Posterior vena cava (tissue), 2 donors: ENCODE measurements around the gene UGT1A7. TPM values are rescaled to one million over a fixed set of nuclear protein-coding genes. Genes with fewer than 3 reads are reported as not detected.

Source experiments
- DNase-seq: peaks from one replicate; pipeline ENCODE4 v3.0.0-alpha.2; 2020; ENCODE audit warnings: low spot score
- intact Hi-C, 2 donors: fragments of 100-400 bp; cut with DNase I; formaldehyde crosslinking; loops; one replicate each; pipeline versions ENCODE4 v1.14.1 to v1.14.2; 2022 to 2023
- total RNA-seq, 2 donors: library from RNA; stranded (reverse); fragmentation: NEBNext Ultra II Directional; extraction: Animal tissue kit (Norgen Biotek cat#: 25700); gene quantifications; one replicate each; pipeline ENCODE4 v1.2.1, GENCODE V29; 2021
- donor health status: DM: yes; HTN: yes; CAD: no.
- donor health status: DM: yes; HTN: yes; CAD: no.

The UGT1A7 gene
- total RNA-seq, 2 donors from 2014 or later, result not detected

- peak; percentile 53 for DNase-seq
- intact Hi-C loops, result loop anchor here in 1 of 2 donors (10.0 kb wide), 1 partner anchor 163 kb away; no protein-coding TSS in a partner anchor
These were observed 125.6 kb downstream of the UGT1A7 start for GRCh38 chr2:233807215-233807865.

DNA sequence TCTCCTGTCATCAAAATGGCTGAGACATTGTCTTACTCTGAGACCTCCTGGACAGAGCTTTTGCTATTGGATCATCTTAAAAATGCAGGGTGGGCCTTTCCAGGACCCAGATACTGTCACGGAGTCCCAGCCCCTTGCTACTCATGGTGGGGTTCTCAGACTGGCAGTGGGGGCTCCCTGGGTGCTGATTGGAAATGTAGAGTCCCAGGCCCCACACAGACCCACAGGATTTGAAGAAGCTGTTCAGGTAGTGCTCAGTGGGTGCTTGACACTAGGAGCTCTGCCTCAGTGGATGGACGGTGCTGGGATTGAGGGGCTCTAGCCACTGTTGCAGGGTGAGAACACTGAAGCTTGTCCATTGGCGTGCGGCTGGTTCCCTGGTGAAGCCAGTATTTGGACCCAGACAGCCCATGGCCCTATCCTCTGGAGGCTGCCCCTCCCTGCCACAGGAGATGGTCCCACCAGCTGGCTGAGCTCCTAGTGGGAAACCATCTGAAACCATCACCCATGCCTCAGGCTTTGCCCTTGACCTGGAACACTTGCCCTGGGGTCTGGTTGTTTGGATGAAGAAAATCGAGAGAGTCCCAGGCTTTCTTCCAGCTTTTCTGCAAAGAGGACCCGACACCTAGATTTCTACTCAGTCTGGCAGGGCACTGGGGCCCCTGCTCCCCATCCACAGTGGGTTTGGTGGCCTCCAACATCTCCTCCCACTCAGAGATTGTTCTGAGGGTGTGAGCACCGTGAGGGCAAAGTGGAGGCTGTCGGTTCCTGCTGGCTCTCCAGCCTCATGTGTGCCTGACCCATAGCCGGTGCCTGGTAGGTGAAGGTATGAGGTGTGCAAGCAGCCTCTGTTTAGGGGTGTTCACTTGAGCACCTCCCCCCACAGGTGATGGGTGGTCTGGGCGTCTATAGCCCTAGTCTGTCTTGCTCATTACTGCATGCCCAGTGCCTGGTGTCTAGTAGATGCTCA, 126.5 kb downstream of the UGT1A7 start:
- peak; percentile 64 for DNase-seq
- intact Hi-C loops, result loop anchor here in 1 of 2 donors (10.0 kb wide), 1 partner anchor 163 kb away; no protein-coding TSS in a partner anchor

DNA sequence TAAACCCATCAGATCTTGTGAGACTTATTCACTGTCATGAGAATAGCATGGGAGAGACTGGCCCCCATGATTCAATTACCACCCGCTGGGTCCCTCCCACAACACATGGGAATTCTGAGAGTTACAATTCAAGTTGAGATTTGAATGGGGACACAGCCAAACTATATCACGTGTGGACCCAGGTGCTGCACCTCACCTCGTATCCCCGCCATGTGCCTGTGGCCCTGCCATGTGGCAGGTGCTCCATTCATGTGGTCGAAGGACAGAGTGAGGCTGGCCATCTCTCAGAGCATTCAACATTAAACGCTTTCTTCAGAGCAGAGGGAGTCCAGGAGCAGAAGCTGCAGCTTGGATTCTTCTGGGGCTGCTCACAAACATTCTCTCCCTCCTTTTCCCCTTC, 128.7 kb downstream of the UGT1A7 start:
- peak; percentile 25 for DNase-seq
- intact Hi-C loops, result no loop called here

DNA sequence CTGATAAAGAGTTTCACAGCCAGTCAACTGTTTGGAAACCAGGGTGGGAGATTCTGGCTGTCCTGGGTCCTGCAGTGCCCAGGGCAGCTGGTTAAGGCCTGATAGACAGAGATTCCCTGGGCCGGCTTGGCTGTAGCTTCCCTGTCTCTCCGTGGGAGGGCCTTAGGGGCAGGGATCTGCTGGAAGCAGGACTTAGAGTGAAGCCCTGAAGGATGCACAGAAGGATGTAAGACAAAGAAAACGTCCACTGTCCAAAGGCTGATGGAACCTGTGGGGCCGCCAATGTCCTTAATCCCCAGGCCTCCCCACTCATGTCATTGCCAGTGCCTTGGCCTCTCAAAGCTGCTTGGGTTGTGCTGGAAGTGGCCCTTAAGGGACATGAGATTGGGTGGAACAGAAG, 129.4 kb downstream of the UGT1A7 start:
- intact Hi-C loops, result no loop called here
- peak; percentile 26 for DNase-seq

- intact Hi-C loops, result no loop called here
- peak; percentile 53 for DNase-seq
These were observed 130.0 kb downstream of the UGT1A7 start for GRCh38 chr2:233811732-233812131.

- peak; percentile 50 for DNase-seq
- intact Hi-C loops, result no loop called here
These were observed 131.7 kb downstream of the UGT1A7 start for GRCh38 chr2:233813236-233814055.

GRCh38 chr2:233814056-233814835, 132.5 kb downstream of the UGT1A7 start:
- intact Hi-C loops, result no loop called here
- peak; percentile 20 for DNase-seq

GRCh38 chr2:233815861-233816260, 134.2 kb downstream of the UGT1A7 start:
- DNase-seq, result no peak
- intact Hi-C loops, result no loop called here

GRCh38 chr2:233816334-233816733, 134.6 kb downstream of the UGT1A7 start:
- intact Hi-C loops, result no loop called here
- DNase-seq, result peak; percentile 16

DNA sequence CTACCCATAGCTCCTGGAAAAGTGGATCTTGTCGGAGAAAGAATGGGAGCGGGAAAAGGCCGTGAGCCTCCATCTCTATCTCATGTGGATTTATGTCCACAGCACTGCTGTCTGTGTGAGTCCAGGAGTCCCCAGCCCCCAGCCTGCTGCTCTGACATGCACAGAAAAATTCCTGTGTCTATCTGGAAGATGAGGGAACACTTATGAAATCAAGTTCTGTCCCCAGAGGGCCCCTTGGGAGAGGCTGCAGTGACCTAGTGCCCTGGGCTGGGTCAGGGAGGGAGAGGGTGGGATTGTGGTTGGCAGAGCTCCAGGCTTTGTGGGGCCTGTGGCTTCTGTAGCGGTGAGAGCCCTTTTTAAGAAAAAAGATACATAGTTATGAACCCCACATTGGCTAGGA, 135.1 kb downstream of the UGT1A7 start:
- intact Hi-C loops, result no loop called here
- peak; percentile 53 for DNase-seq

DNA sequence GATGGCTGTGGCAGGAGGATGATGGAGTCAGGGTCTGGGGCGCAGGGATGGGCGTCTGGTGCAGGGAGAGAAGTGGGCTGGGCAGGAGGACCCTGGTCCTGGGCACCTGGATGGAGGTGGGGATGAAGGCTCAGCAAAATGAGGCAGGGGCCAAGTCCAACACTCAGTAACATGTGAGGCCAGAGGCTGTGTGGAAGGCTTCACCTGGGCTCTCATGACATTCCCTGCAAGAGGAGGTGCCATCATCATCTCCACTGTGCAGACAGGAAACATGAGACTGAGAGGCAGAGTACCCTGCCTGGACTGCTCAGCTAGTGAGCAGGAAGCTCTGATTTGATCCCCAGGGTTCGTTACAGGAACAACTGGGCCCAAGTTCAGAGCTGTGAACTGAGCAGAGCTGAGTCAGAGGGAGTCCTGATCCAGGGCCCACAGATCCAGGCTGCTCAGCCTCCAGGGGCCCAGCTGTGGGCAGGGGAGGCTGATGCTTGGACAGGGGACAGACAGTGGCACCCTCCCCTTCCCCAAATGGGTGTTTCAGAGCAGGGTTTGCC, 135.7 kb downstream of the UGT1A7 start:
- intact Hi-C loops, result no loop called here
- DNase-seq, result peak; percentile 48

DNA sequence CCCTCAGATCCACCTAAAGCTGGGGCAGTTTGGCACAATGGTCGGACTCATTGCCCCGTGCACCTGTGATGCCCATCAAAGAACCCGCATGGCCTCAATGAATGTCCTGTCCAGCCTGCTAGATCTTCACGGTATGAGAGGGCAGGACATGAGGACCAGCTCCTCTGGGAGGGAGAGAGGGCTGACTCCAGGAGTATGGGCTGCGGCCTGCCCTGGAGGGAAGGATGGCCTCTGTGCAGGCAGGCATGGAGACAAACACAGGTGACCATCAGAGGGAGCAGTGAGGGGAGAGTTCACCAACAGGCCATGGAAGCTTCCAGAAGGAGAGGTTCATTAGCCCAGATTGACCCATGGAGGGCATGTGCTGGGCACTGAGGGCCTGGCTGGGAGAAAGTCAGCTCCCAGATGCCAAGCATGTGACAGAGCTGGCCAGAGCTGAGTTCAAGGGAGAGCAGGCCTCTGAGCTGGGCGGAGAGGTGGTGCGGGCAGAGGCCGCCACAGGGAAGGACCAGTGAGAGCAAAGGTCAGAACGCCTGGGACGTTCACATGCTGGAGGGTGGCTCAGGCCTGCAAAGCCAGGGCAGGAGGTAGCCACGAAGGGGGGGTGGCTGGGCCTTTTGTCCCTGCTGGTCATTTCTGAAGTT, 136.4 kb downstream of the UGT1A7 start:
- DNase-seq, result peak; percentile 74
- intact Hi-C loops, result no loop called here

DNA sequence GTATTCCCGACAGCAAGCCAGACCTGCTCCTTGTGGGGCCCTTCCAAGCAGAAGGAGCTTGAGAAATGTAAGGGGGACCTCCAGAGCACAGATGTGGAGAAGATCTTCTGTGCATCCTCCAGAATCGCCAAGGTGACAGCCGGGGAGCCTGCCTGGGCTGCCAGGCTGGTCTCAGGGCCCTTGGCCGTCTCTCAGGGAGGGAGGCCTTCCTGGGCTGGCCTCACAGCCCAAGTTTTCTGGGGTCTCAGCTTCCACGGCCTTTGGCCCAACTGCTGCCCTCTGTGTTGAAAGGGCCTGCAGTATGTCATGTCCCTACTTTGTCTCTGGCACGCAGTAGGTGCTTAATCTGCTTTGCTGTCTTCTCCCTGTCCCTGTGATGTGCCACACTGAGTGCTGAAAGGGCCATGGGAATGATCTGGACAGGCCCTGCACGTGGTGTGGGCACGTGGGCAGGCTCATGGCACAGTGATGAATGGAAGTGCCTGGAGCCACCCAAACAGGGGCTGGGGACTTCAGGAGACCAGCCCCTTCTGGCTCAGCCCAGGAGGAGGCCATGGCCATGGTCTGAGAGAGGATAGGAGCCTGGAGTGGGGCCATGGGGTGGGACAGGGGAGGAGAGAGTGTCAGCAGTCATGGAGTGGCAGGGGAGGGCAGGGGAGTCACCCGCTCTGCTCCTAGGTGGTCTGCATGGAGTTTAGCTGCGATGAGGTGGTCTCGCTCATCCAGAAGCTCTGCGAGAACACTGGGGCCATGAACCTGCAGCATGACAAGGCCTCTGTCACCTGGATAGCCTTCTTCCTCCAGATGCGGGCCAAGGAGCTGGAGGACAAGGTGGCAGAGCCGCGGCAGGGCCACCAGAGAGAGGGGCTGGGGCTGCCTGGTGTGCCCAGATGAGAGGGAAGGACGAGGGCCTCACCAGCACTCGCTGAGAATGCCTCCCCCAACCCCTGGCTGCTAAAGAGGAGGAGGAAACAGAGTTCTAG, 137.2 kb downstream of the UGT1A7 start:
- DNase-seq, result peak; percentile 79
- intact Hi-C loops, result no loop called here

- intact Hi-C loops, result loop anchor here in 1 of 2 donors (5.0 kb wide), 1 partner anchor 1687 kb away; no protein-coding TSS in a partner anchor
- DNase-seq, result peak; percentile 76
These were observed 138.4 kb downstream of the UGT1A7 start for GRCh38 chr2:233819884-233820773.

DNA sequence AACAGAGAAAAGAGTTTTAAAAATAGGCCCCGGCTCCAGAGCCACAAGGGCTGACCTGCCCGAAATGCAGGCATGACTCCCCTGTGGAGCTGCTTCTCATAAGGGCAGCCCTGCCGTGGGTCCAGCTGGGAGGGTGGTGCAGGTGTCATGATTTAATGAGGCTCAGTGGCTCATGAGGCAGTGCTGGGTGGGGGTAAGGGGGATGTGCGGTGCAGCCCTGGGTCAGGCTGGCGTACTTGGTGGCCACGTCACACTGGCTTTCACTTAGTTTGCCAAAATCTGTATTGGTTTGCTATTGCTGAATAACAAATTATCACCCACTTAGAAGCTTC, 139.0 kb downstream of the UGT1A7 start:
- DNase-seq, result peak; percentile 54
- intact Hi-C loops, result loop anchor here in 1 of 2 donors (5.0 kb wide), 1 partner anchor 1687 kb away; no protein-coding TSS in a partner anchor

DNA sequence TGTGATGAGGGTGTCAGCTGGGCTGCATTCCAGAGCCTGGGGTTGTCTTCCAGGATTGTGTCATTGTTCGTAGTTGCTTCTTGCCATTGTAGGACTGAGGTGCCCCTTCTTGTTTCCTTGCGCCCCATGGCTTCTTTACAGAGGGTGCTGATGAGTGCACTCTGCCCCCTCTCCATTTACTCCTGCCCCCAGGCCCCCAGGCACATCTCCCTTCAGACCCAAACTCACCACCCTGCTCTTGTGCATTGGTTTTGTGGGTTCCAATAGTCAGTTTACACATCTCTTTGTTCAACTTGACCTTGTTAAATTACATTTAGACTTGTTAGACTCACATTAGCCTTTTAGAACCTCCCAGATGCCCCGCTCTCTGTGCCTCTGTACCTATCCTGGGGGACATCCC, 139.5 kb downstream of the UGT1A7 start:
- intact Hi-C loops, result loop anchor here in 1 of 2 donors (5.0 kb wide), 1 partner anchor 1686 kb away; no protein-coding TSS in a partner anchor
- peak; percentile 11 for DNase-seq
